Measurements from ENCODE around the gene ARFGEF2. TPM values are rescaled to one million over a fixed set of nuclear protein-coding genes. Genes with fewer than 3 reads are reported as not detected.
"Not testable (repeated sequence)": the region's sequence is repeated elsewhere in the genome, so short reads cannot be mapped to it uniquely, and the experiment has no call there.

Gene ARFGEF2
- total RNA-seq, 1 donor from 2014 or later = 21.9 TPM

- no peak for TF ChIP-seq CTCF (IDR thresholded peaks at IDR 0.05)
- TF ChIP-seq POLR2A (IDR thresholded peaks at IDR 0.05) = no peak
- TF ChIP-seq POLR2AphosphoS5 (IDR thresholded peaks at IDR 0.05; ENCODE audit: insufficient read depth in 1 of 2, low read depth in 1 of 2) = no peak
- H3K27me3 ChIP-seq = no peaks in the 10 kb centered on the region
- intact Hi-C loops (cut with DNase I) = no loop called here
- no peak for DNase-seq (ENCODE audit: extremely low spot score in 2 of 2)
- no peak overlapping the region for H3K4me3 ChIP-seq
- peaks cover 0 to 53% of the 10 kb centered on the region in 2 donors for H3K36me3 ChIP-seq
- H3K9me3 ChIP-seq = no peaks in the 10 kb centered on the region
- H3K27ac ChIP-seq = no peak overlapping the region
- H3K4me1 ChIP-seq = no peaks in the 10 kb centered on the region
Observed at GRCh38 chr20:48970681-48971365, 49.3 kb downstream of the ARFGEF2 start.

- Histone ChIP-seq H3K9me3 (no peaks in the 10 kb centered on the region), H3K27ac (no peak overlapping the region), H3K27me3 (no peaks in the 10 kb centered on the region), H3K36me3 (peaks cover 0 to 49% of the 10 kb centered on the region in 2 donors), H3K4me3 (no peak overlapping the region), H3K4me1 (no peaks in the 10 kb centered on the region)
- intact Hi-C loops (cut with DNase I) = no loop called here
- TF ChIP-seq POLR2AphosphoS5 (IDR thresholded peaks at IDR 0.05; ENCODE audit: insufficient read depth in 1 of 2, low read depth in 1 of 2) (no peak), POLR2A (IDR thresholded peaks at IDR 0.05) (no peak), CTCF (IDR thresholded peaks at IDR 0.05) (no peak)
- DNase-seq (ENCODE audit: extremely low spot score in 2 of 2) = no peak
Observed at GRCh38 chr20:48971956-48972355, 50.4 kb downstream of the ARFGEF2 start.

- Histone ChIP-seq H3K4me3 (no peak overlapping the region), H3K36me3 (peaks cover 0 to 54% of the 10 kb centered on the region in 2 donors), H3K27me3 (no peaks in the 10 kb centered on the region), H3K9me3 (no peaks in the 10 kb centered on the region), H3K4me1 (no peaks in the 10 kb centered on the region), H3K27ac (no peak overlapping the region)
- TF ChIP-seq POLR2AphosphoS5 (IDR thresholded peaks at IDR 0.05; ENCODE audit: insufficient read depth in 1 of 2, low read depth in 1 of 2) (no peak), CTCF (IDR thresholded peaks at IDR 0.05) (no peak), POLR2A (IDR thresholded peaks at IDR 0.05) (no peak)
- DNase-seq (ENCODE audit: extremely low spot score in 2 of 2) = no peak
- intact Hi-C loops (cut with DNase I) = no loop called here
Observed at GRCh38 chr20:48972816-48973215, 51.3 kb downstream of the ARFGEF2 start.

GRCh38 chr20:48975955-48976354 lies 54.4 kb downstream of the ARFGEF2 start:
- H3K4me3 ChIP-seq = no peak overlapping the region
- H3K27ac ChIP-seq = no peak overlapping the region
- peaks cover 0 to 33% of the 10 kb centered on the region in 2 donors for H3K36me3 ChIP-seq
- no peaks in the 10 kb centered on the region for H3K4me1 ChIP-seq
- DNase-seq (ENCODE audit: extremely low spot score in 2 of 2) = no peak
- TF ChIP-seq POLR2A (IDR thresholded peaks at IDR 0.05) (no peak), POLR2AphosphoS5 (IDR thresholded peaks at IDR 0.05; ENCODE audit: insufficient read depth in 1 of 2, low read depth in 1 of 2) (no peak), CTCF (IDR thresholded peaks at IDR 0.05) (no peak)
- intact Hi-C loops (cut with DNase I) = no loop called here
- H3K27me3 ChIP-seq = no peaks in the 10 kb centered on the region
- H3K9me3 ChIP-seq = no peaks in the 10 kb centered on the region

- H3K27ac ChIP-seq; H3K9me3 ChIP-seq; H3K4me3 ChIP-seq; DNase-seq (ENCODE audit: extremely low spot score in 2 of 2); H3K4me1 ChIP-seq; intact Hi-C loops (cut with DNase I); H3K27me3 ChIP-seq: not testable (repeated sequence)
- peaks cover 0 to 48% of the 10 kb centered on the region in 2 donors for H3K36me3 ChIP-seq
Observed at GRCh38 chr20:48979980-48980379, 58.5 kb downstream of the ARFGEF2 start.
